Mesendoderm (in vitro differentiated cells): ENCODE measurements around the gene CBX8.

Experiments
- DNase-seq: peaks from one replicate; pipeline ENCODE4 v3.0.0; 2013
- H2AK5ac ChIP-seq: 2 replicates; pipeline ENCODE4 v1.6.1; 2013; ENCODE audit warnings: low read length, inconsistent platforms
- H2BK120ac ChIP-seq: 2 replicates; pipeline ENCODE4 v1.6.1; 2013; ENCODE audit warnings: low read depth, mild to moderate bottlenecking, low read length, moderate library complexity, mixed read lengths
- H2BK15ac ChIP-seq: replicated peaks from 2 replicates; pipeline ENCODE4 v1.6.1; 2013; ENCODE audit warnings: low read depth, mild to moderate bottlenecking, moderate library complexity
- H2BK5ac ChIP-seq: 2 replicates; pipeline ENCODE4 v1.6.1; 2013; ENCODE audit warnings: low read length, inconsistent platforms
- H3K18ac ChIP-seq: 2 replicates; pipeline ENCODE4 v1.6.1; 2013; ENCODE audit warnings: mild to moderate bottlenecking, low read length, mixed read lengths
- H3K23ac ChIP-seq: one replicate; pipeline ENCODE4 v1.6.1; 2013; ENCODE audit warnings: low read length
- H3K27ac ChIP-seq: 2 replicates; pipeline ENCODE4 v1.5.1; 2013; ENCODE audit warnings: low read depth, mild to moderate bottlenecking, inconsistent platforms, low read length, moderate library complexity
- H3K27me3 ChIP-seq: 2 replicates; pipeline ENCODE4 v1.6.1; 2013; ENCODE audit warnings: low read length, control low read depth, mild to moderate bottlenecking, inconsistent platforms; ENCODE audit not compliant: insufficient read depth, poor library complexity
- H3K36me3 ChIP-seq: 2 replicates; pipeline ENCODE4 v1.6.1; 2013; ENCODE audit warnings: low read length, inconsistent platforms; ENCODE audit not compliant: control insufficient read depth, insufficient read depth
- H3K4ac ChIP-seq: one replicate; pipeline ENCODE4 v1.6.1; 2013; ENCODE audit warnings: low read depth, mild to moderate bottlenecking, low read length, moderate library complexity
- H3K4me1 ChIP-seq: 2 replicates; pipeline ENCODE4 v1.6.1; 2013; ENCODE audit warnings: low read depth, low read length, inconsistent platforms; ENCODE audit not compliant: control insufficient read depth
- H3K4me2 ChIP-seq: 2 replicates; pipeline ENCODE4 v1.6.1; 2013; ENCODE audit warnings: low read length
- H3K4me3 ChIP-seq: 2 replicates; pipeline ENCODE4 v1.5.1; 2013; ENCODE audit warnings: mild to moderate bottlenecking, low read length
- H3K56ac ChIP-seq: one replicate; pipeline ENCODE4 v1.6.1; 2013; ENCODE audit warnings: low read length
- H3K79me1 ChIP-seq: 2 replicates; pipeline ENCODE4 v1.6.1; 2013; ENCODE audit warnings: low read length, inconsistent platforms
- H3K79me2 ChIP-seq: 2 replicates; pipeline ENCODE4 v1.6.1; 2013; ENCODE audit warnings: mild to moderate bottlenecking, low read length; ENCODE audit not compliant: control insufficient read depth, insufficient read depth
- H3K9ac ChIP-seq: 2 replicates; pipeline ENCODE4 v1.6.1; 2013; ENCODE audit warnings: low read length, inconsistent platforms
- H4K5ac ChIP-seq: one replicate; pipeline ENCODE4 v1.6.1; 2013; ENCODE audit warnings: low read length
- H4K8ac ChIP-seq: one replicate; pipeline ENCODE4 v1.6.1; 2013; ENCODE audit warnings: low read depth, mild to moderate bottlenecking, control low read depth, low read length, moderate library complexity
- WGBS: extraction: QIAGEN DNeasy Blood & Tissue Kit; methylation state at CpG from one replicate; pipeline ENCODE4 v1.1.7; 2013; ENCODE audit warnings: low lambda C conversion rate, missing lambda C conversion rate; ENCODE audit not compliant: insufficient coverage; ENCODE audit errors: extremely low coverage; 5-methylcytosine and 5-hydroxymethylcytosine counted together

Gene CBX8

GRCh38 chr17:79842656-79843473 is 46.0 kb upstream of the CBX8 start:
- Histone ChIP-seq H3K4me1 (peaks cover 2% of the 10 kb centered on the region), H3K4me2 (no peak overlapping the region), H4K8ac (no peak overlapping the region), H4K5ac (no peak overlapping the region), H2BK5ac (no peak overlapping the region), H3K4ac (no peak overlapping the region), H3K79me2 (no peaks in the 10 kb centered on the region), H3K79me1 (no peaks in the 10 kb centered on the region), H3K27ac (no peak overlapping the region), H3K23ac (no peak overlapping the region), H3K36me3 (no peaks in the 10 kb centered on the region), H3K27me3 (peaks cover 49% of the 10 kb centered on the region), H2AK5ac (no peak overlapping the region), H3K18ac (no peak overlapping the region), H2BK15ac (no peak overlapping the region), H3K4me3 (no peak overlapping the region), H3K9ac (no peak overlapping the region), H3K56ac (peak overlapping the region; percentile 7), H2BK120ac (no peak overlapping the region)
- no CpG with 5 or more reads among the region's 66 CpGs for WGBS
- no peak for DNase-seq

GRCh38 chr17:79842136-79842655 is 45.3 kb upstream of the CBX8 start:
- no peak overlapping the region for H4K8ac ChIP-seq

GRCh38 chr17:79841369-79842135 is 44.7 kb upstream of the CBX8 start:
- no peak for DNase-seq
- H3K27me3 ChIP-seq = peaks cover 52% of the 10 kb centered on the region
- H2BK120ac ChIP-seq = no peak overlapping the region

More at GRCh38 chr17:79842136-79842655, 45.3 kb upstream of the CBX8 start:
- Histone ChIP-seq H2AK5ac (no peak overlapping the region), H3K27me3 (peaks cover 49% of the 10 kb centered on the region), H3K4me1 (peaks cover 5% of the 10 kb centered on the region), H3K79me2 (no peaks in the 10 kb centered on the region), H2BK120ac (no peak overlapping the region), H3K4ac (no peak overlapping the region), H3K36me3 (no peaks in the 10 kb centered on the region), H3K4me3 (no peak overlapping the region), H3K56ac (no peak overlapping the region), H3K4me2 (no peak overlapping the region), H2BK15ac (no peak overlapping the region), H3K18ac (no peak overlapping the region), H2BK5ac (no peak overlapping the region), H3K27ac (no peak overlapping the region), H4K5ac (no peak overlapping the region), H3K9ac (no peak overlapping the region), H3K23ac (no peak overlapping the region), H3K79me1 (no peaks in the 10 kb centered on the region)
- WGBS = no CpG with 5 or more reads among the region's 20 CpGs
- DNase-seq = no peak

GRCh38 chr17:79840989-79841286 is 44.1 kb upstream of the CBX8 start:
- H3K27ac ChIP-seq = no peak overlapping the region
- H2AK5ac ChIP-seq = no peak overlapping the region
- no peaks in the 10 kb centered on the region for H3K79me1 ChIP-seq
- no peak for DNase-seq
- no peak overlapping the region for H2BK15ac ChIP-seq
- H3K4me2 ChIP-seq = no peak overlapping the region
- H3K23ac ChIP-seq = no peak overlapping the region
- peaks cover 13% of the 10 kb centered on the region for H3K4me1 ChIP-seq
- H3K79me2 ChIP-seq = no peaks in the 10 kb centered on the region
- H3K9ac ChIP-seq = no peak overlapping the region
- H4K8ac ChIP-seq = no peak overlapping the region
- H4K5ac ChIP-seq = no peak overlapping the region
- no peak overlapping the region for H2BK5ac ChIP-seq
- H2BK120ac ChIP-seq = no peak overlapping the region
- H3K27me3 ChIP-seq = peaks cover 50% of the 10 kb centered on the region
- H3K56ac ChIP-seq = no peak overlapping the region
- H3K36me3 ChIP-seq = no peaks in the 10 kb centered on the region
- no peak overlapping the region for H3K18ac ChIP-seq
- no CpG with 5 or more reads among the region's 19 CpGs for WGBS
- H3K4me3 ChIP-seq = no peak overlapping the region
- H3K4ac ChIP-seq = no peak overlapping the region

More at GRCh38 chr17:79841369-79842135, 44.7 kb upstream of the CBX8 start:
- no peak overlapping the region for H3K4ac ChIP-seq
- H3K36me3 ChIP-seq = no peaks in the 10 kb centered on the region
- H3K4me3 ChIP-seq = no peak overlapping the region
- H3K56ac ChIP-seq = no peak overlapping the region
- no peak overlapping the region for H3K9ac ChIP-seq
- H2BK5ac ChIP-seq = no peak overlapping the region
- H2BK15ac ChIP-seq = no peak overlapping the region
- no peak overlapping the region for H3K23ac ChIP-seq
- no peak overlapping the region for H3K4me2 ChIP-seq
- H3K18ac ChIP-seq = no peak overlapping the region
- H4K5ac ChIP-seq = no peak overlapping the region
- H2AK5ac ChIP-seq = no peak overlapping the region
- no CpG with 5 or more reads among the region's 55 CpGs for WGBS
- no peaks in the 10 kb centered on the region for H3K79me2 ChIP-seq
- H3K4me1 ChIP-seq = peaks cover 10% of the 10 kb centered on the region
- H4K8ac ChIP-seq = no peak overlapping the region
- H3K79me1 ChIP-seq = no peaks in the 10 kb centered on the region
- no peak overlapping the region for H3K27ac ChIP-seq

- Histone ChIP-seq H3K27me3 (peaks cover 47% of the 10 kb centered on the region), H4K8ac (no peak overlapping the region), H3K4me1 (peaks cover 13% of the 10 kb centered on the region), H3K9ac (no peak overlapping the region), H2BK120ac (no peak overlapping the region), H3K4ac (no peak overlapping the region), H2AK5ac (no peak overlapping the region), H3K79me1 (no peaks in the 10 kb centered on the region), H3K23ac (no peak overlapping the region), H3K27ac (no peak overlapping the region), H3K4me2 (no peak overlapping the region), H2BK15ac (no peak overlapping the region), H3K4me3 (no peak overlapping the region), H3K56ac (no peak overlapping the region), H3K36me3 (no peaks in the 10 kb centered on the region), H4K5ac (no peak overlapping the region), H2BK5ac (no peak overlapping the region), H3K18ac (no peak overlapping the region), H3K79me2 (no peaks in the 10 kb centered on the region)
- peak; percentile 75 for DNase-seq
- no CpG with 5 or more reads among the region's 74 CpGs for WGBS
These were observed 43.6 kb upstream of the CBX8 start for GRCh38 chr17:79840269-79840988.
